GM21737 (cell line): ENCODE data around the gene CDK11B.

ENCODE experiments used
- ATAC-seq: cut with Tn5 transposase; IDR thresholded peaks from one replicate; pipeline ENCODE4 v1.9.1; 2021; ENCODE audit warnings: mild to moderate bottlenecking, moderate library complexity; ENCODE audit not compliant: unreplicated experiment

The CDK11B gene

GRCh38 chr1:1617516-1617915, 41.3 kb downstream of the CDK11B start:
- no peak for ATAC-seq

- ATAC-seq = no peak
These were observed 42.0 kb downstream of the CDK11B start for GRCh38 chr1:1616838-1617237.

- ATAC-seq = peak; percentile 19
These were observed 42.6 kb downstream of the CDK11B start for GRCh38 chr1:1616045-1616790.

GRCh38 chr1:1615256-1616044, 43.4 kb downstream of the CDK11B start, which contains the start of gene MIB2:
TSS of gene MIB2 (plus strand) at chr1:1615500. CDS start at chr1:1623453, 7,953 bp downstream.
- ATAC-seq = peak; percentile 74

GRCh38 chr1:1614954-1615255, 43.9 kb downstream of the CDK11B start:
- no peak for ATAC-seq

- ATAC-seq = no peak
These were observed 44.4 kb downstream of the CDK11B start for GRCh38 chr1:1614204-1614953.

GRCh38 chr1:1613509-1614082, 45.2 kb downstream of the CDK11B start:
- ATAC-seq = no peak

- ATAC-seq = no peak
These were observed 46.8 kb downstream of the CDK11B start for GRCh38 chr1:1612104-1612400.

GRCh38 chr1:1610796-1611195, 48.0 kb downstream of the CDK11B start:
- no peak for ATAC-seq

- ATAC-seq = no peak
These were observed 48.9 kb downstream of the CDK11B start for GRCh38 chr1:1609822-1610485.

GRCh38 chr1:1606232-1606631, 52.6 kb downstream of the CDK11B start:
- no peak for ATAC-seq

GRCh38 chr1:1605724-1606123, 53.1 kb downstream of the CDK11B start:
- no peak for ATAC-seq

- ATAC-seq = no peak
These were observed 53.7 kb downstream of the CDK11B start for GRCh38 chr1:1605034-1605591.

- ATAC-seq = no peak
These were observed 54.3 kb downstream of the CDK11B start for GRCh38 chr1:1604374-1605033.

- ATAC-seq = no peak
These were observed 55.0 kb downstream of the CDK11B start for GRCh38 chr1:1603671-1604373.

- no peak for ATAC-seq
These were observed 55.8 kb downstream of the CDK11B start for GRCh38 chr1:1602968-1603506.

- ATAC-seq = no peak
These were observed 56.4 kb downstream of the CDK11B start for GRCh38 chr1:1602304-1602967.

GRCh38 chr1:1601564-1602303, 57.1 kb downstream of the CDK11B start:
- no peak for ATAC-seq
